GM18907 (cell line): Measurements from ENCODE around the gene AGMO.

Experiments used
- ATAC-seq: cut with Tn5 transposase; IDR thresholded peaks from one replicate; pipeline ENCODE4 v1.9.1; 2021; ENCODE audit warnings: mild to moderate bottlenecking, moderate library complexity; ENCODE audit not compliant: unreplicated experiment

Gene AGMO

GRCh38 chr7:15166620-15167019 is 395.2 kb downstream of the AGMO start:
- no peak for ATAC-seq

- ATAC-seq, result no peak
Measured at GRCh38 chr7:15159261-15159660, 402.6 kb downstream of the AGMO start.

GRCh38 chr7:15158141-15158810 is 403.5 kb downstream of the AGMO start:
- ATAC-seq, result no peak
